ENCODE measurements around the gene HOXC12.

DNA sequence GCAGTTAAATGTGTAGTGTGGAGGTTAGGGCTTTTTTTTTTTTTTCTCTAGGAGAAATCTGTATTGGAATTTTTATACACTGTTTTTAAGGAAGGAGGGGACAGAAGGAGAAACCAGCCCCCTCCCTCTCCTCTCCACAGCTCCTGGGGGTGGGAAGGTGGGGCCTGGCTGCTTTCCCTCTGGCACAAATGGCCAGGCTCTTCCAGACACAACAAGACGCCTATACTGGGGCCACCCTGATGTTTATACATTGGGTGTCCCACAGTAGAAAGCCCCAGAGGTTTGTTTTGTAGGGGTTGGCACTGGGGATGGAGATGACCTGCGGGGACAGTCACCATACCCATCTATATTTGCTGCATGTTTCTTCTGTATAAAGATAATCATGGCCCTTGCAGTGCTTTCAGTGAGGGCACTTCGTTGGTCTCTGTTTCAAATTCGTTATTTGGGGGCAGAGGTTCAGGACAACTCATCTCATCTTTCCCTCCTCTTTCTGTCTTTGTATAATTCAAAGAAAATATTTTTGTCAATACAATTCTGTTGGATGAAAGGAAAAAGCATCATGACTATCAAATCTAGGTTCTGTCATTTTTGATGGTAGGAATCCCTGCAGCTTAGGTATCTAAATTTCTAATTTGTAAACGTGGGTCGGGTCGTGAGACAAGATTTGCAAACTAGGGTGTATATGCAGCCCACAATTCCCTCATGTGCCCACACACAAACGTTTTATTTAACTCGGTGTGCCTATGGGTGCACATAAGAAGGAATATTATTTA, 22.3 kb downstream of the HOXC12 start:
- TF ChIP-seq, protein P1, sequence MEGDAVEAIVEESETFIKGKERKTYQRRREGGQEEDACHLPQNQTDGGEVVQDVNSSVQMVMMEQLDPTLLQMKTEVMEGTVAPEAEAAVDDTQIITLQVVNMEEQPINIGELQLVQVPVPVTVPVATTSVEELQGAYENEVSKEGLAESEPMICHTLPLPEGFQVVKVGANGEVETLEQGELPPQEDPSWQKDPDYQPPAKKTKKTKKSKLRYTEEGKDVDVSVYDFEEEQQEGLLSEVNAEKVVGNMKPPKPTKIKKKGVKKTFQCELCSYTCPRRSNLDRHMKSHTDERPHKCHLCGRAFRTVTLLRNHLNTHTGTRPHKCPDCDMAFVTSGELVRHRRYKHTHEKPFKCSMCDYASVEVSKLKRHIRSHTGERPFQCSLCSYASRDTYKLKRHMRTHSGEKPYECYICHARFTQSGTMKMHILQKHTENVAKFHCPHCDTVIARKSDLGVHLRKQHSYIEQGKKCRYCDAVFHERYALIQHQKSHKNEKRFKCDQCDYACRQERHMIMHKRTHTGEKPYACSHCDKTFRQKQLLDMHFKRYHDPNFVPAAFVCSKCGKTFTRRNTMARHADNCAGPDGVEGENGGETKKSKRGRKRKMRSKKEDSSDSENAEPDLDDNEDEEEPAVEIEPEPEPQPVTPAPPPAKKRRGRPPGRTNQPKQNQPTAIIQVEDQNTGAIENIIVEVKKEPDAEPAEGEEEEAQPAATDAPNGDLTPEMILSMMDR (IDR thresholded peaks at IDR 0.05), result no peak
- TF ChIP-seq POLR2A (IDR thresholded peaks at IDR 0.05), result no peak

Measured in thyroid gland (tissue), 4 donors.